Keratinocyte (primary cell): ENCODE measurements around the gene DALRD3. TPM values are rescaled to one million over a fixed set of nuclear protein-coding genes. Genes with fewer than 3 reads are reported as not detected.

Source experiments
- DNase-seq: peaks from one replicate; pipeline ENCODE4 v3.0.0-alpha.2; 2011; ENCODE audit warnings: low read depth, missing footprints, low spot score
- FAIRE-seq: peaks from 2 replicates; lab custom pipeline; 2011; peaks lifted over from hg19 to GRCh38; lab: Jason Lieb, UNC
- H2AFZ ChIP-seq: 2 replicates; pipeline ENCODE4 v1.6.0; 2012; ENCODE audit warnings: low read length, control low read depth, inconsistent platforms; ENCODE audit not compliant: control insufficient read depth
- H3K27ac ChIP-seq: 2 replicates; pipeline ENCODE4 v1.5.1; 2011; ENCODE audit warnings: low read length; ENCODE audit not compliant: control insufficient read depth, insufficient read depth
- H3K27me3 ChIP-seq: 3 replicates; pipeline ENCODE4 v1.6.0; 2011; ENCODE audit warnings: low read length; ENCODE audit not compliant: control insufficient read depth, insufficient read depth; ENCODE audit errors: extremely low read depth
- H3K36me3 ChIP-seq, 2 experiments: 2 replicates in 1 of 2; 3 replicates in 1 of 2; pipeline ENCODE4 v1.5.1; 2011; ENCODE audit warnings: low read length in 2 of 2, mild to moderate bottlenecking in 1 of 2; ENCODE audit not compliant: control insufficient read depth in 2 of 2, insufficient read depth in 2 of 2; ENCODE audit errors: extremely low read depth in 1 of 2
- H3K4me1 ChIP-seq: 3 replicates; pipeline ENCODE4 v1.5.1; 2011; ENCODE audit warnings: low read length; ENCODE audit not compliant: control insufficient read depth, insufficient read depth; ENCODE audit errors: extremely low read depth
- H3K4me2 ChIP-seq: 3 replicates; pipeline ENCODE4 v1.6.0; 2011; ENCODE audit warnings: low read depth, low read length; ENCODE audit not compliant: control insufficient read depth, insufficient read depth; ENCODE audit errors: extremely low read depth
- H3K4me3 ChIP-seq, 3 experiments: fragments of 200-600 bp in 1 of 3; sonication (generic) in 1 of 3; 2 replicates in 2 of 3; 3 replicates in 1 of 3; pipeline ENCODE4 v1.5.1; 2011 to 2016; ENCODE audit warnings: low read length in 3 of 3, mild to moderate bottlenecking in 3 of 3, control low read depth in 2 of 3, inconsistent platforms in 1 of 3, low read depth in 1 of 3, mixed read lengths in 1 of 3, mixed run types in 1 of 3, moderate library complexity in 1 of 3; ENCODE audit not compliant: control insufficient read depth in 2 of 3, insufficient read depth in 2 of 3; ENCODE audit errors: extremely low read depth in 1 of 3
- H3K79me2 ChIP-seq: 2 replicates; pipeline ENCODE4 v1.6.0; 2012; ENCODE audit warnings: low read length; ENCODE audit not compliant: control insufficient read depth, insufficient read depth
- H3K9ac ChIP-seq: 3 replicates; pipeline ENCODE4 v1.6.0; 2011; ENCODE audit warnings: low read length; ENCODE audit not compliant: control insufficient read depth, insufficient read depth; ENCODE audit errors: extremely low read depth
- H3K9me1 ChIP-seq: 3 replicates; pipeline ENCODE4 v1.6.0; 2011; ENCODE audit warnings: low read length; ENCODE audit not compliant: control insufficient read depth, insufficient read depth; ENCODE audit errors: extremely low read depth
- H3K9me3 ChIP-seq: 2 replicates; pipeline ENCODE4 v1.5.1; 2012; ENCODE audit warnings: low read depth, low read length; ENCODE audit not compliant: control insufficient read depth
- H4K20me1 ChIP-seq: 3 replicates; pipeline ENCODE4 v1.6.0; 2011; ENCODE audit warnings: low read length; ENCODE audit not compliant: control insufficient read depth, insufficient read depth; ENCODE audit errors: extremely low read depth
- EZH2 ChIP-seq: IDR thresholded peaks from one replicate; pipeline ENCODE4 v1.6.1; 2012; ENCODE audit warnings: inconsistent platforms, mild to moderate bottlenecking, low read length, moderate library complexity
- dilution Hi-C: fragments of 300-500 bp; cut with MboI; formaldehyde crosslinking; loops from one replicate; pipeline ENCODE4 v1.7.0; 2020; ENCODE audit warnings: low sequenced_read_pairs; ENCODE audit not compliant: extremely low pct_ligation_motif_present
- polyA plus RNA-seq, 5 experiments: library from polyadenylated mRNA; depleted of rRNA in 3 of 5; stranded (reverse) in 3 of 5; stranded (forward) in 1 of 5; unstranded in 1 of 5; fragments of >200 nt; gene quantifications; 1 replicate in 1 of 5; 2 replicates in 3 of 5; 3 replicates in 1 of 5; pipeline versions ENCODE4 v1.2.1 to v1.2.3, GENCODE V29; 2011 to 2012; ENCODE audit warnings: missing spikeins in 2 of 5, low read depth in 1 of 5, low replicate concordance in 1 of 5
- TF ChIP-seq, protein P1 (sequence below), 3 experiments: IDR thresholded peaks in 1 of 3; conservative IDR thresholded peaks in 1 of 3; optimal IDR thresholded peaks in 1 of 3; 2 replicates in 2 of 3; 3 replicates in 1 of 3; pipeline versions ENCODE3 to v1.5.1; 2011; ENCODE audit warnings: low read length in 3 of 3, mild to moderate bottlenecking in 3 of 3, moderate library complexity in 2 of 3, control low read depth in 1 of 3, inconsistent platforms in 1 of 3; ENCODE audit not compliant: insufficient read depth in 2 of 3; ENCODE audit errors: extremely low read depth in 1 of 3

DALRD3 gene
- polyA plus RNA-seq, 1 donor (not counting 4 experiments of a cell fraction or from before 2014, with no cell fraction given) = 33.7 TPM

DNA sequence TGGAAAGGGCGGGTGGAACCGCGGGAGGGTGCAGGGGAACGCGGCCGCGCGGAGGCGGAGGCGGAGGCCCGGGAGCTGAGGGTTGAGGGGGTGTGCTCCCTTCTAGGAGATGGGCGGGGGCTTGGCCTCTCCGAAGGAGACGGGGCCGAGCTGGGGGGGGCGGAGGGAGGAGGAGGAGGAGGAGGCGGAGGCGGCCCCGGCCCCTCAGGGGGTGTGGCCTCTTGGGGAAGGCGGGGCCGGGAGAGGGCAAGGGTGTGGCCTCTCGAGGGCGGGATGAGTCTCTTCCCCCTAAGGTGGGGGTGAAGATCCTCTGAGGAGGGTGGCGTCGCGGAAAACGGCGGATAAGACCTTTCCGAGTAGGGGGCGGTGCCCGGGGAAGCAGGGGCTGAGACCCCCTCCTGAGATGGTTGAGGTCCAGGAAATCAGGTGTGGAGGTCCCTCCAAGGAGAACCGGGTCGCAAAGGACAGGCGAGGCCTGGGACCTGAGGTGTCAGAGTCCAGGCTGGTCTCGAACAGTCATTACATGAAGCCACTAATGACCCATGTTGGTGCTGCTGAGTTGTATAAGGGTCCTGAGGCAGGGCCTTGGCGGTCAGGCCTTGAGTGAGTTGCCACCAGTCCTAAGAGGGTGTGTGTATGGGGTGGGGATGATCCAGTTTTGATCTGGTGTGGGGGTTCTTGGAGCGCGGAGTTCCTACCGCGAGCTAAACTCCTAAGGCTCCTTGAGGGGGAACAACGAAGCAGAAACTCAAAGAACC lies 10.4 kb downstream of the DALRD3 start:
- H4K20me1 ChIP-seq = peaks cover 8% of the 10 kb centered on the region
- H3K4me3 ChIP-seq = peak overlapping the region; percentile 63 to 94 (median 91)
- peaks cover 0 to 16% of the 10 kb centered on the region in 2 experiments for H3K36me3 ChIP-seq
- H3K4me1 ChIP-seq = peaks cover 19% of the 10 kb centered on the region
- no peaks in the 10 kb centered on the region for H3K9me3 ChIP-seq
- no peak for FAIRE-seq
- H3K9me1 ChIP-seq = peaks cover 12% of the 10 kb centered on the region
- dilution Hi-C loops = no loop called here
- H3K27me3 ChIP-seq = no peaks in the 10 kb centered on the region
- peaks cover 40% of the 10 kb centered on the region for H3K79me2 ChIP-seq
- H3K4me2 ChIP-seq = peak overlapping the region; percentile 97
- H2AFZ ChIP-seq = peak overlapping the region; percentile 94
- no peak for DNase-seq
- peak overlapping the region; percentile 98 for H3K9ac ChIP-seq
- no peak for TF ChIP-seq EZH2
- TF ChIP-seq, protein P1, sequence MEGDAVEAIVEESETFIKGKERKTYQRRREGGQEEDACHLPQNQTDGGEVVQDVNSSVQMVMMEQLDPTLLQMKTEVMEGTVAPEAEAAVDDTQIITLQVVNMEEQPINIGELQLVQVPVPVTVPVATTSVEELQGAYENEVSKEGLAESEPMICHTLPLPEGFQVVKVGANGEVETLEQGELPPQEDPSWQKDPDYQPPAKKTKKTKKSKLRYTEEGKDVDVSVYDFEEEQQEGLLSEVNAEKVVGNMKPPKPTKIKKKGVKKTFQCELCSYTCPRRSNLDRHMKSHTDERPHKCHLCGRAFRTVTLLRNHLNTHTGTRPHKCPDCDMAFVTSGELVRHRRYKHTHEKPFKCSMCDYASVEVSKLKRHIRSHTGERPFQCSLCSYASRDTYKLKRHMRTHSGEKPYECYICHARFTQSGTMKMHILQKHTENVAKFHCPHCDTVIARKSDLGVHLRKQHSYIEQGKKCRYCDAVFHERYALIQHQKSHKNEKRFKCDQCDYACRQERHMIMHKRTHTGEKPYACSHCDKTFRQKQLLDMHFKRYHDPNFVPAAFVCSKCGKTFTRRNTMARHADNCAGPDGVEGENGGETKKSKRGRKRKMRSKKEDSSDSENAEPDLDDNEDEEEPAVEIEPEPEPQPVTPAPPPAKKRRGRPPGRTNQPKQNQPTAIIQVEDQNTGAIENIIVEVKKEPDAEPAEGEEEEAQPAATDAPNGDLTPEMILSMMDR (optimal IDR thresholded peaks at IDR 0.05 in 1 of 3, IDR thresholded peaks at IDR 0.05 in 1 of 3, conservative IDR thresholded peaks at IDR 0.05 in 1 of 3; ENCODE audit: extremely low read depth in 1 of 3, insufficient read depth in 2 of 3, low read length in 3 of 3) = no peak
- peak overlapping the region; percentile 93 for H3K27ac ChIP-seq

DNA sequence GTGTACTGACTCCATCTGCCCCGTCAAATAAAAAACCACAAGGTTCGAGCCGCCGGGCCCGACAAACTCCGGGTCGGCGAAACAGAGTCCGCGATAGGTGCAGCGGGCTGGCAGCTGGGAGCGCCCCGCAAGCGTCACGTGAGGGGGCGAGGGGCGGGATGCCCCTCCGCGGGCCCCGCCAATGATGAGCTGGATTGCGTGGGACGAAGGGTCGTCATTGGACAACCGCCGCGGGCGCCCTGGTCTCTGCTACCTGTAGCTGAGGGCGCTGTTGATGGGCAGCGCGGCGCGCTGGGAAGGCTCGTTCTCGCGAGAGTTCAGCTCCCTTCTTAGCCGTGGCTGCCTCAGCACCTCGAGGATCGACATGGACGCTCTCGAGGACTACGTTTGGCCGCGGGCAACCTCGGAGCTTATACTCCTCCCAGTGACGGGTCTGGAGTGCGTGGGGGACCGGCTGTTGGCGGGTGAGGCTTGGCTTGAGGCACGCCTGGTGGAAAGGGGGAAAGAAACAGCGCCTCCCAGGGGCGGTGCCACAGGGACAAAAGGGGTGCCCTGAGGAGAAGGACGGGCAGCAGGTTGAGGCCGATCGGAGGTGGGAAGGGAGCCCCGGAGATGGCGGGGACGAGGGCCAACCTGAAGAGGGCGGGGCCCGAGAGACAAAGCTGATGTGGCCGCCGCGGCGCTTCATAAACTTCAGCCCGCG lies 11.2 kb downstream of the DALRD3 start, which contains the start of gene WDR6:
WDR6 (plus strand) TSS at position 324 of the 703 bp plus-strand sequence; CDS start at position 365, 41 bp downstream.
- Histone ChIP-seq H3K4me2 (peak within 1 kb of the TSS; percentile 97), H3K9ac (peak within 1 kb of the TSS; percentile 98), H2AFZ (peak within 1 kb of the TSS; percentile 94), H3K36me3 (peaks cover 0 to 9% of the 10 kb centered on the region in 2 experiments), H3K79me2 (peaks cover 33% of the 10 kb centered on the region), H3K4me3 (peak within 1 kb of the TSS; percentile 63 to 94 (median 91)), H4K20me1 (peaks cover 3% of the 10 kb centered on the region), H3K9me1 (peaks cover 7% of the 10 kb centered on the region), H3K27me3 (no peaks in the 10 kb centered on the region), H3K4me1 (peaks cover 14% of the 10 kb centered on the region), H3K27ac (peak within 1 kb of the TSS; percentile 93), H3K9me3 (no peaks in the 10 kb centered on the region)
- TF ChIP-seq, protein P1 (optimal IDR thresholded peaks at IDR 0.05 in 1 of 3, IDR thresholded peaks at IDR 0.05 in 1 of 3, conservative IDR thresholded peaks at IDR 0.05 in 1 of 3; ENCODE audit: extremely low read depth in 1 of 3, insufficient read depth in 2 of 3, low read length in 3 of 3) = peak in 2 of 3 experiments; percentile 37 to 50
- no peak for TF ChIP-seq EZH2
- dilution Hi-C loops = no loop called here
- DNase-seq = peak; percentile 83
- peak; percentile 48 for FAIRE-seq
